ENCODE data around the gene TINAGL1.

The TINAGL1 gene

DNA sequence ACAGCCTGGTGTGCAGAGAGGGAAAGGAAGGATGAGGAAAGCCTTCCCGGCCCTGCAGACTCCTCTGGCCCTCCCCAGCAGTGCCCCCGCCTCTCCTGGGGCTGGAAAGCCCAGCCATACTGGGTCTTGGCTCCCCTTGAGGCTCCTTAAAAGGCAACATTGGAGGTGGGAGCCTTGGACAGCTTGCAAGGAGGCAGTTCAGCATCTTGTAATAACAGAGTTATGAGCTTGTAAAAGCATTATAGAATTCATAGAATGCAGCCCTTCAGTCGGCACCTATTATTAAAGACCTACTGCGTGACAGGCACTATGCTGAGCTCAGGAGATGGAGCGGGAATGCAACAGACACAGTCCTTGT lies 4.2 kb downstream of the TINAGL1 start:
- H3K9ac ChIP-seq (ENCODE audit: low read length), result no peak overlapping the region
- TF ChIP-seq, protein P1, sequence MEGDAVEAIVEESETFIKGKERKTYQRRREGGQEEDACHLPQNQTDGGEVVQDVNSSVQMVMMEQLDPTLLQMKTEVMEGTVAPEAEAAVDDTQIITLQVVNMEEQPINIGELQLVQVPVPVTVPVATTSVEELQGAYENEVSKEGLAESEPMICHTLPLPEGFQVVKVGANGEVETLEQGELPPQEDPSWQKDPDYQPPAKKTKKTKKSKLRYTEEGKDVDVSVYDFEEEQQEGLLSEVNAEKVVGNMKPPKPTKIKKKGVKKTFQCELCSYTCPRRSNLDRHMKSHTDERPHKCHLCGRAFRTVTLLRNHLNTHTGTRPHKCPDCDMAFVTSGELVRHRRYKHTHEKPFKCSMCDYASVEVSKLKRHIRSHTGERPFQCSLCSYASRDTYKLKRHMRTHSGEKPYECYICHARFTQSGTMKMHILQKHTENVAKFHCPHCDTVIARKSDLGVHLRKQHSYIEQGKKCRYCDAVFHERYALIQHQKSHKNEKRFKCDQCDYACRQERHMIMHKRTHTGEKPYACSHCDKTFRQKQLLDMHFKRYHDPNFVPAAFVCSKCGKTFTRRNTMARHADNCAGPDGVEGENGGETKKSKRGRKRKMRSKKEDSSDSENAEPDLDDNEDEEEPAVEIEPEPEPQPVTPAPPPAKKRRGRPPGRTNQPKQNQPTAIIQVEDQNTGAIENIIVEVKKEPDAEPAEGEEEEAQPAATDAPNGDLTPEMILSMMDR (IDR thresholded peaks at IDR 0.05; ENCODE audit: insufficient read depth, low read length, poor library complexity, severe bottlenecking), result no peak
- TF ChIP-seq EZH2phosphoT487 (conservative IDR thresholded peaks at IDR 0.05; ENCODE audit: low read length), result no peak
- no peak overlapping the region for H3K4me3 ChIP-seq (ENCODE audit: insufficient read depth, low read length, poor library complexity, severe bottlenecking)
- H3K79me2 ChIP-seq (ENCODE audit: insufficient read depth, low read length), result no peaks in the 10 kb centered on the region
- H3K4me2 ChIP-seq (ENCODE audit: low read depth, low read length, poor library complexity, severe bottlenecking), result no peak overlapping the region
- H3F3A ChIP-seq (ENCODE audit: insufficient read depth), result no peaks in the 10 kb centered on the region
- H3K36me3 ChIP-seq (ENCODE audit: low read length), result no peaks in the 10 kb centered on the region
- no peaks in the 10 kb centered on the region for H3K9me3 ChIP-seq (ENCODE audit: insufficient read depth, low read length)
- H3K27me3 ChIP-seq (ENCODE audit: low read length), result no peaks in the 10 kb centered on the region
- no peaks in the 10 kb centered on the region for H3K9me2 ChIP-seq (replicated peaks; ENCODE audit: insufficient read depth, low read length)
- no peaks in the 10 kb centered on the region for H4K20me1 ChIP-seq (ENCODE audit: low read depth, low read length)
- no peak overlapping the region for H2AFZ ChIP-seq (ENCODE audit: low read depth, low read length, severe bottlenecking)
- H3K27ac ChIP-seq (ENCODE audit: low read depth, low read length), result no peak overlapping the region

GRCh38 chr1:31580891-31581603 lies 4.7 kb downstream of the TINAGL1 start:
- TF ChIP-seq EZH2phosphoT487 (conservative IDR thresholded peaks at IDR 0.05; ENCODE audit: low read length), result no peak
- TF ChIP-seq, protein P1 (IDR thresholded peaks at IDR 0.05; ENCODE audit: insufficient read depth, low read length, poor library complexity, severe bottlenecking), result no peak
- no peaks in the 10 kb centered on the region for H3K9me3 ChIP-seq (ENCODE audit: insufficient read depth, low read length)
- H3K27ac ChIP-seq (ENCODE audit: low read depth, low read length), result no peak overlapping the region
- no peak overlapping the region for H2AFZ ChIP-seq (ENCODE audit: low read depth, low read length, severe bottlenecking)
- H3K36me3 ChIP-seq (ENCODE audit: low read length), result no peaks in the 10 kb centered on the region
- H3K27me3 ChIP-seq (ENCODE audit: low read length), result no peaks in the 10 kb centered on the region
- no peaks in the 10 kb centered on the region for H3K9me2 ChIP-seq (replicated peaks; ENCODE audit: insufficient read depth, low read length)
- no peaks in the 10 kb centered on the region for H4K20me1 ChIP-seq (ENCODE audit: low read depth, low read length)
- H3K4me3 ChIP-seq (ENCODE audit: insufficient read depth, low read length, poor library complexity, severe bottlenecking), result no peak overlapping the region
- H3K79me2 ChIP-seq (ENCODE audit: insufficient read depth, low read length), result no peaks in the 10 kb centered on the region
- H3K9ac ChIP-seq (ENCODE audit: low read length), result no peak overlapping the region
- H3F3A ChIP-seq (ENCODE audit: insufficient read depth), result no peaks in the 10 kb centered on the region
- no peak overlapping the region for H3K4me2 ChIP-seq (ENCODE audit: low read depth, low read length, poor library complexity, severe bottlenecking)

DNA sequence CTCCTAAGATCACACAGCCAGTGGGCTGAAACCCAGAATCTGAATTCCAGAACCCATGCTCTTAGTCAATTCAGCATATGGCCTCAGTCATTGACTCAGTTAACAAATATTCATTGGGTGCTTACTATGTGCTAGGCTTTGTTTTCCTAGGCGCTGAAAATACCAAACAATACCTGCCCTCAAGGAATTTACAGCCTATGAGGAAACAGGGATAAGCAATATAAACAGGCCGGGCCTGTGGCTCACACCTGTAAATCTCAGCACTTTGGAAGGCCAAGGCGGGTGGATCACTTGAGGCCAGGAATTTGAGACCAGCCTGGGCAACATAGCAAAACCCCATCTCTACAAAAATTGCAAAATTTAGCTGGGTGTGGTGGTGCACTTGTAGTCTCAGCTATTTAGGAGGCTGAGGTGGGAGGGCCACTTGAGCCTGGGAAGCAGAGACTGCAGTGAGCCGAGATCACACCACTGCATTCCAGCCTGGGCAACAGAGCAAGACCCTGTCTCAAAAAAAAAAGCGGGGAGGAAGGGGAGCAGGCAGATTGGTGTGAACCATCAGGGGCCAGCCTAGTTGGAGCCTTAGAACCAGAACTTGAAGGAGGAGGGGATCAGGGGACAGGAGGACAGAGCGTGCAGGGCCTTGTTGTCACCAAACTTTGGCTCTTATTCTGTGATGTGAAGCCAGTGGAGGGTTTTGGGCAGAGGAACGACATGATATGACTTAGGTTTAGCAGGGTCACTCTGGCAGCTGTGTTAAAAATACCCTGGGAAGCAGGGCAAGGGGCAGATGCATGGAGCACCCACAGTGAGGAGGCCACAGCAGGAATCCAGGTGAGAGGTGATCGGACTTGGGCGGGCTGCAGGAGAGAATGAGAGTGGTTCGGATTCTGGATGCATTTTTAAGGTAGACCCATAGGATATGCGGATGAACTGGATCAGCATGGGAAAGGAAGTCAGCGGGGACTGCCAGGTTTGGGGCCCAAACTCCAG lies 5.8 kb downstream of the TINAGL1 start:
- no peaks in the 10 kb centered on the region for H3K9me3 ChIP-seq (ENCODE audit: insufficient read depth, low read length)
- no peak overlapping the region for H3K27ac ChIP-seq (ENCODE audit: low read depth, low read length)
- no peak overlapping the region for H3K4me3 ChIP-seq (ENCODE audit: insufficient read depth, low read length, poor library complexity, severe bottlenecking)
- TF ChIP-seq, protein P1 (IDR thresholded peaks at IDR 0.05; ENCODE audit: insufficient read depth, low read length, poor library complexity, severe bottlenecking), result no peak
- no peak for TF ChIP-seq EZH2phosphoT487 (conservative IDR thresholded peaks at IDR 0.05; ENCODE audit: low read length)
- no peaks in the 10 kb centered on the region for H3F3A ChIP-seq (ENCODE audit: insufficient read depth)
- H3K79me2 ChIP-seq (ENCODE audit: insufficient read depth, low read length), result no peaks in the 10 kb centered on the region
- H3K27me3 ChIP-seq (ENCODE audit: low read length), result no peaks in the 10 kb centered on the region
- H3K9me2 ChIP-seq (replicated peaks; ENCODE audit: insufficient read depth, low read length), result no peaks in the 10 kb centered on the region
- H2AFZ ChIP-seq (ENCODE audit: low read depth, low read length, severe bottlenecking), result no peak overlapping the region
- no peaks in the 10 kb centered on the region for H4K20me1 ChIP-seq (ENCODE audit: low read depth, low read length)
- H3K36me3 ChIP-seq (ENCODE audit: low read length), result no peaks in the 10 kb centered on the region
- no peak overlapping the region for H3K9ac ChIP-seq (ENCODE audit: low read length)
- H3K4me2 ChIP-seq (ENCODE audit: low read depth, low read length, poor library complexity, severe bottlenecking), result no peak overlapping the region
